Right ventricle myocardium superior (tissue), 1 donor: Measurements from ENCODE around the gene TTC4. TPM values are rescaled to one million over a fixed set of nuclear protein-coding genes. Genes with fewer than 3 reads are reported as not detected.
"Not testable (repeated sequence)": the region's sequence is repeated elsewhere in the genome, so short reads cannot be mapped to it uniquely, and the experiment has no call there.

Source experiments
- ATAC-seq: fragments of 200-7000 bp; cut with Tn5 transposase; one replicate; pipeline ENCODE4 v1.9.1; 2020; ENCODE audit warnings: mild to moderate bottlenecking; ENCODE audit not compliant: poor library complexity
- DNase-seq: peaks from one replicate; pipeline ENCODE4 v3.0.0-alpha.2; 2020
- intact Hi-C: fragments of 100-400 bp; cut with DNase I; formaldehyde crosslinking; loops from one replicate; pipeline ENCODE4 v1.11.2; 2022
- total RNA-seq: library from RNA; stranded (reverse); fragmentation: NEBNext Ultra II Directional; extraction: Animal tissue kit (Norgen Biotek cat#: 25700); gene quantifications from one replicate; pipeline ENCODE4 v1.2.1, GENCODE V29; 2021
- donor health status: DM: no; HTN: yes; CAD: no; lungs with severe emphysema.

TTC4 gene
- total RNA-seq, 1 donor from 2014 or later, result 14.8 TPM

DNA sequence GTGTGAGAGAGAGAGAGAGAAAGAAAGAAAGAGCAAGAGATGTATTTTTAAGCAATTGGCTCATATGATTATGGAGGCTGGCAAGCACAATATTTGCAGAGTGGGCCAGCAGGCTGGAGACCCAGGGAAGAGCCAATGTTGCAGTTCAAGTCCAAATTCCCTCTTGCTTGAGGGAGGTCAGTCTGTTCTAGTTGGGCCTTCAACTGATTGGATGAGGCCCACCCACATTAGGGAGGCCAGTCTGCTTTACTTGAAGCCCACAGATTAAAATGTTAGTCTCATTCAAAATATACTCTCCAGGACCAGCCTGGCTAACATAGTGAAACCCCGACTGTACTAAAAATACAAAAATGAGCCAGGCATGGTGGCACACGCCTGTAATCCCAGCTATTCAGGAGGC lies 57.3 kb downstream of the TTC4 start:
- ATAC-seq, result no peak

DNA sequence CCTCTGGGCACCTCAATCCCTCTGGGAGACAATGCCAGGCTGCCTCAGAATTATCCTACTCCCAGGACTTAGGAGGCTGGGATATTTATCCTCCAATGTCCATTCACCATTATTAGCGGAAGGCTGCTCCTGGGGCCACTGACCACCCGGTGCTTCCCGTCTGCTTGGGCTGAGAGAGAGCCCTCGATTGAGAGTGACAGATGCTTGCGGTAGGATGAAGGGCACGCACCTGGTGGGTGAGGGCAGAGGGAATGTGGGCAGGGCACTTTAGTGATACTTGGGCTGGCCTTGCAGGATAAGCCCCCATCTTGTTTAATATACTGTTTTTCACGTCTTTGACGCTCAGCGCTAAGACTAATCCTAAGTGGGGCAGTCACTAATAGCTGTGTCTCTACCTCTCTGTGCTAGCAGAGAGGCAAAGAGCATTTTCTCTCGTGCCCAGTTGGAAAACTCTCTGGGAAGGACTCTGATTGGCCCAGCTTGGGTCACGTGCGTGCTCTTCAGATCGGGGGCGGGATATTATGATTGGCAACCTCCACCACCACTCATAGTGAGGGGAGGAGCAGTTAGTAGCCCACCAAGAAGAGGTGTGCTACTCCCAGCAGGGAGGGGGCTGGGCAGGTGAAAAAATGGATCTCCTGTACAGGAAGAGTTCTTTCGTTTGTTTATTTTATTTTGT lies 59.3 kb downstream of the TTC4 start:
- DNase-seq (no peak), ATAC-seq (no peak)
- intact Hi-C loops, result no loop called here

More for the DNA sequence above, 57.3 kb downstream of the TTC4 start:
- DNase-seq, result no peak
- intact Hi-C loops, result no loop called here

DNA sequence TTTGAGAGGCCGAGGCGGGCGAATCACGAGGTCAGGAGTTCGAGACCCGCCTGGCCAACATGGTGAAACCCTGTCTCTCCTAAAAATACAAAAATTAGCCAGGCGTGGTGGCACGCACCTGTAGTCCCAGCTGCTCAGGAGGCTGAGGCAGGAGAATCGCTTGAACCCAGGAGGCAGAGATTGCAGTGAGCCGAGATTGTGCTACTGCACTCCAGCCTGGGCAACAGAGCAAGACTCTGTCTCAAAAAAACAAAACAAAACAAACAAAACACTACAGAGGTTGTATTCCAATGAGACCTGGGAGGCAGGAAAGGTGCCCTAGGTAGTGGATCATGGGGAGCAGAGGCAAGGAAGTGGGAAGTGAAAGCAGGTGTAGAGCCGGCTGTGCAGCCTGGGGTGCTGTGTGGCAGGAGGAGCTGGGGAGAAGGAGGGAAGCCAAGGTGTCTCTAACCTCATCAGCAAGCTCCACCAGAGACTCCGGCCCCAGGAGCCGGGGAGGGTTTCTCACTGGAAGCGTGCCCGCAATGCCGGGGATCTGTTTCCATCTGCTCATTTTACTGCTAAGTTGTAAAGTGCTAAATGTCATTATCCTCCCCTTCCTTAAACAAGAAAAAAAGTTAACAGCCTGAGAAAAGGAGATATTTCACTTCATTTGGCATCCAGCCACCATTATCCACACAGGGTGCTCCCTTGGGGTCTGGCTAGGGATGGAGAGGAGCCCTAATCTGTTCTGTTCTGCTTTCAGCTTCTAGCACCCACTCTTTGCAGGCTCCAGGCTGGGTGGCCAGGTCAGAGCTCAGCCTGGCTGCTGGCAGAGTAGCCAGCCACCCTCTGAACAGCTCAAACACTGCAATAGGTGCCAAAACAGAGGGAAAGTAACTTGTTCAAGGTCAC lies 60.4 kb downstream of the TTC4 start:
- ATAC-seq, DNase-seq, intact Hi-C loops: not testable (repeated sequence)

DNA sequence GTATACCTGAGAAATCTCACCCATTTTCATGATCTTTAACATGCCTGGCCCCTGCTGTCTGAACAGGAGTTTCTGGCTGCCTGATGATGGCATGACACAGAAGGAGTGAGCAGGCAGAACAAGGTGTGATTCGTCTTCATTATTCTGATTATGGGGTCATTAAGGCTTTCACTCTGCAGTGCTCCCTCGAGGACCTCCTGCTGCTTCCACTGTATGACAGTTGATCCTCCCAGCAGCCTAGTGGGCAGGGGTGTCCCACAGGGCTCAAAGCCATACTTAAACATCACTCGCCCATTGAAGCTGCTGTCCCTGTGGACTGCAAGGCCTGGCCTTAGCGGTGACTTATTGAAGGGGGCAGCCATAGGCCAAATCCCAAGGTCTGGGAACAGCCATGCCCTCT lies 61.4 kb downstream of the TTC4 start:
- intact Hi-C loops, result no loop called here
- DNase-seq, result no peak
- ATAC-seq, result no peak

DNA sequence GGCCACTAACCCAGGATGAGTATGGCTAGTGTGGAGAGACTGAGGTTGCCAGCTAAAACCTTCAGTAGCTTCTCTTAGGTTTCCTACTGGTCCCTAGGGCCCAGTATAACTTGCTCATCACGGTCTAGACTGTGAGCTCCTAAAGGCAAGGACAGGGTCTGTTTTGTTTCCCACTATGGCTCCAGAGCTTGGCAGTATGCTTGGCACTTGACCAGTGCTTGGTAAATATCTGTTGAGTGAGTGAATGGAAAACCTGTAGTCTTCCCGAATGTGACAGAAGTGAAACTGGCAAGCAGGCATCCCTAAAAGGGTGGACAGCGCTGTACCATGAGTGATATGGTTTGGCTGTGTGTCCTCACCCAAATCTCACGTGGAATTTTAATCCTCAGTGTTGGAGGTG lies 61.8 kb downstream of the TTC4 start:
- intact Hi-C loops, result no loop called here
- no peak for ATAC-seq
- no peak for DNase-seq

DNA sequence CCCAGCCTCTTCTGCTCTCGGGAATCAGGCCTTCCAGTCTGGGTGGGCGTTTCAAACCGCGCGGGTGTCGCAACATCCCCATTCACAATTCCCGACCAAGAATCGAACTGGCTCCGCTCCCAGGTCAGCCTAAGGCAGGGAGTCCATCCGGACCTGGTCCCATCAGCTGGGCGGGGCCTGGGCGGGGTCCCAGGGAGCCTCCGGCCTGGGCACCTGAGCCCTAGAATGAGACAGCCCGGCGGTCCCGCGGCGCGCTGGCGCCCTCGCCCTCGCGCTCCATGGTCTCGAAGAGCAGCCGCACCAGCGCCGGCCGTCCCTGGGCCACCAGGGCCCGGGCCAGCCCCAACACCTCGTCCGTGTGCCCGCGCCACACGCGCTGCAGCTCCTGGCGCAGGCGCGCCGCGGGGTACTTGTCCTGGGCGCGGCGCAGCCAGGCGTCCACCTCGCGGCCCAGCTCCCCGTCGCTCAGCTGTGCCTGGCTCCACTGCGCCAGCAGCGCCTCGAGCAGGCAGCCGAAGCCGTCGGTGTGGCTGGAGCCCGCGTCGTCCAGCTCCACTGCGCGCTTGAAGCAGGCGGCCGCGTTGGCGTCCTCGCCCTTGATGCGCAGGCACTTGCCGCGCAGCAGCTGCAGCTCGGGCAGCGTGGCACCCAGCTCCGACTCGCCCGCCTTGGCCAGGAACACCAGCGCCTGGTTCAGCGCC lies 65.5 kb downstream of the TTC4 start:
- ATAC-seq (peak; percentile 75), DNase-seq (no peak)
- intact Hi-C loops, result no loop called here

DNA sequence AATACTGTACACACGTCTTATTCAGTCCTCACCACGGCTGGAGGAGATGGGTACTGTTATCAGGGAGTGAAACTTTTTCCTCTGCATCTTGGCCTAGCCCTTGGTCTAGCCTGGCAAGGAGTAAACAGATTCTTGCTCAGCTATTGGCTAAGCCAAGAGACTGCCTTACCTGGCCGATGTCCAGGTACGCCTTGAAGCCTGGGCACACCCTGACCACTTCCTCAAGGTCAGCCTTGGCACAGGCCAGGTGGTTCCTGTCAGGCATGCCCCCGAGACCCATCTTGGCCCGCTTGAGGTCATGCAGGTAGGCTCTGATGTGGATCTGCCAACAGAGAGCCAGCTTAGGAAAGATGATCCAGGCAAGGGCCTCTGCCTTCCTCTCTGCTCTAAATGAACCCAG lies 66.5 kb downstream of the TTC4 start:
- DNase-seq, result no peak
- ATAC-seq, result no peak
- intact Hi-C loops, result no loop called here

DNA sequence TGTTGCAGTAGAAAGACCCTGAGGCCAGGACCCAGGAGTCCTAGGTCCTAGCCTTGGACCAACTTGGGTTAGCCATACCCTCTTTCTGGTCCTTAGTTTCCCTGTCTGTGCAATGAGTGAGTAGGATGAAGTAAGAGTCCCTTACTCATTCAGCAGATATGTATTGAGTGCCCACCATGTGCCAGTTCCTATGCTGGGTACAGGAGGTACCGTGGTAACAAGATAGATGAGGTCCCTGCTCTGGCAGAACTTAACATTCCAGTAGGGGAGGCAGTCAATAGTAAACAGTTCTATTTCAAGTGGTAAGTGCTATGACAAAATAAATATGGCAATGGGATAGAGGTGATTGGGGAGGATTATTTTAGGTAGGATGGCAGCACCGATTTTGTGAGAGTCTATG lies 66.9 kb downstream of the TTC4 start:
- DNase-seq (no peak), ATAC-seq (no peak)
- intact Hi-C loops, result no loop called here

DNA sequence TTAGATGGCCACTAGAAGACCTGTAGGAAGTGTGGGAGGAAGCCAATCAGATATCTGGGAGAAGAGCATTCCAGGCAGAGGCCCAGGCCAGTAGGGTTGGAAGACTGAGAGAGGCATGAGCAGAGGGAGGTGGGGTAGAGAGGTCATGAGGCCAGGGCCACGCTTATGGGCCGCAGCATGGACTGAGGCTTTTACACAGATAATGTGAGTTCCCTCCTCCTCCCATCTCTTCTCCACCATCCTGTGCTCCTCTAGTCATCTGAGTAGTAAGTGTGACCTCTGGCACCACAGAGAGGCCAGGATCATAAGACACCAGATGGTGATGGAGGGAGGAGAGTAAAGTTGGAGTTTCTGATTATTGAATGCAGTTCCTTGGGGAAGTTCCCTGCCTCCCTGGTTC lies 68.4 kb downstream of the TTC4 start:
- no peak for ATAC-seq
- DNase-seq, result no peak
- intact Hi-C loops, result no loop called here

DNA sequence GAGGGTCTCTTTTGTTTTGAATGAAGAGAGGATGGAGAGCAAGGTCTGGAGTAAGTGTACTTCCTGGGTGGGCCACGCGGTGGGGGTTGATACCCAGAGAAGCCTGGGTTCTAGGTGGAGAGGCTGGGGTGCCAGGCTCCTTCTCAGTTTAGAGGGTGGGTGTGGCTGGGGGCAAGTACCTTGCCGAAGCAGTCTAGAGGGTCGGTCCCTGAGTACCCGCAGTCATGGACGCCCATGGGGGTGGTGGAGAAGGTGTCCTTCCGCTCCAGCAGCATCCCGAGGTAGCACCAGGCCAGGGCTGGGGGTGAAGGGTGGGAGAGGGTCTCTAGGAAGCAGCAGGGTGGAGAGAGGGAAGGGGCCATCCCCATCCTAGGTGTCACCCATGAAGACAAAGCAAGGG lies 71.1 kb downstream of the TTC4 start:
- intact Hi-C loops, result no loop called here
- ATAC-seq, result no peak
- no peak for DNase-seq

DNA sequence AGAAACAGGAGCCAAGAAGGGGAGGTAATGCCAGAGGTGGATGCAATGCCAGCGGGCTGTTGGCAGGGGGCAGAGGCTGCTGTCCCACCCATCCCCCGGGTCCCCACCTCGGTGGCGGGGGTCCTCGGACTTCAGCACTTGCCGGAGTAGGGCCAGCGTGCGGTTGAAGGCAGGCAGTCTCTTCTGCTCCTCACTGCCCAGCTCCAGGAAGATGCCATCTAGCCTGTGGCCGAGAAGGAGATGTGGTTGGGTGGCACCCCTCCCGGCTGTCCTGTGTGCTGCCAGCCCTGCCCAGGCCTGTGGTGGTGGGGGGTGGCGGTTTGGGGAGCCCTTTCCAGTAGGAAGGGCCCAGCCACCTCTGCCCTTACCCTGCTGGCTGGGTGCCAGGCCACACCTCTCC lies 71.9 kb downstream of the TTC4 start:
- DNase-seq (no peak), ATAC-seq (no peak)
- intact Hi-C loops, result no loop called here

DNA sequence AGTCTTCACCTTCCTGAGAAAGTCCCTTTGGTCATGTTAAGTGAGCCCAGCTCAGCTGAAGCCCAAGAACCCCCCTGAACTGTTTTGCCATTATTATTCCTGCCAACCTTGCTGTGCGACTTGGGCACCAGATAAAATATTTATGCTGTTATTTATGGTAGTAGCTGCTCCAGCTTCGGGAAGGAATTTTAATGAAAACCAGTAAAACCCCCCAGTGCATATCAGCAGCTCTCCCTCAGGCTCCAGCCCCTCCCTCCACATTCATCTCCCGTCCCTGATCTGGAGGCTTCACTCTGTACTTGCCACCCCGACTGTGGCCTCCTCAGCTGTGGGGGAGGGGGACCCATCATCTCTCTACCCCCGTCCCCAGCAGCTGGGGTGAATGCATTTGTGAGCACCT lies 72.8 kb downstream of the TTC4 start:
- DNase-seq, result no peak
- intact Hi-C loops, result no loop called here

DNA sequence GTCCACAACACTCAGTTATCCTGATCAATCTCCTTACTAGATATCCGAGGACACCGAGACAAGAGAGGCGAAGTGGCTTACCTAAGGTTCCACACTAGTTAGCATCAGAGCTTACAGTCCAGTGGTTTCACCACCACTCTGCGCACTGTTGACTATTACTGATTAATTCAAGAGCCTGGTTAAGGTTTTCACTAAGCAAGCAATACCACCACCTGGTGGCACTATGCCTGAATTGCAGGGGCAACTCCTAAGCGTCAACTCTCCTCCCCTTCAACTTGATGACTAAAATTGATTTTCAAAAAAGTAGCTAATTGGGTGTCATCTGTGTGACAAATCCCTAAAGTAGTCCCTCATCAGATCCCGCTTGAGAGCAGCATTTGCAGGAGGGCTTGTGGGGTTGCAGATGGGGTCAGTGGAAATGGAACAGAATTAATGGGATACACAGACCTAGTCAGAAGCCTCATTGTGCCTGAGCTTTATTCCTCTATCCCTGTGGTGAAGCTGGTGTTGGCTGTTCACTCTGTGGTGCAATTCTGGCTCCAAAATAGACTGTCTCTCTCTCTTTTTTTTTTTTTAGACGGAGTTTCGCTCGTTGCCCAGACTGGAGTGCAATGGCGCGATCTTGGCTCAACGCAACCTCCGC lies 76.3 kb downstream of the TTC4 start:
- DNase-seq, result no peak
- intact Hi-C loops, result no loop called here
- ATAC-seq, result no peak

More for the DNA sequence above, 72.8 kb downstream of the TTC4 start:
- no peak for ATAC-seq

Other genes with a start within 250 kb of the TTC4 start
- gene ACOT11, start 167.6 kb upstream of the TTC4 start, total RNA-seq, result 38.5 TPM
- gene FAM151A, start 92.3 kb upstream of the TTC4 start, total RNA-seq, result 2.1 TPM
- gene MROH7, start 74.1 kb upstream of the TTC4 start, total RNA-seq, result 4.5 TPM
- gene PARS2, start 48.7 kb downstream of the TTC4 start, total RNA-seq, result 4.0 TPM
- gene TTC22, start 85.5 kb downstream of the TTC4 start, total RNA-seq, result not detected
- gene DHCR24, start 171.3 kb downstream of the TTC4 start, total RNA-seq, result 9.4 TPM